PC-9 (cell line): ENCODE data around the gene TWNK. TPM values are rescaled to one million over a fixed set of nuclear protein-coding genes. Genes with fewer than 3 reads are reported as not detected.
"Not testable (repeated sequence)": the region's sequence is repeated elsewhere in the genome, so short reads cannot be mapped to it uniquely, and the experiment has no call there.

Source experiments
- BruUV-seq: library from RNA; stranded (reverse); fragments of 400-500 nt; replicated peaks from 2 replicates; lab custom pipeline; 2021; lab: Mats Ljungman, UMichigan
- CTCF ChIA-PET: fragments of 300-600 bp; sonication (Branson Sonifier 250); formaldehyde crosslinking; loops from one replicate; lab custom pipeline; 2022; ENCODE audit warnings: antibody characterized with exemption; lab: Charles Lee
- POLR2A ChIA-PET: fragments of 300-600 bp; sonication (Branson Sonifier 250); formaldehyde crosslinking; loops from one replicate; lab custom pipeline; 2022; ENCODE audit warnings: antibody characterized with exemption; ENCODE audit not compliant: unreplicated experiment; lab: Charles Lee
- DNase-seq, 2 experiments: peaks; one replicate each; pipeline versions ENCODE4 v3.0.0 to v3.0.0-alpha.2; 2015 to 2022; ENCODE audit warnings: mixed read lengths in 1 of 2
- H2AFZ ChIP-seq: fragments of 200-600 bp; sonication (generic); 2 replicates; pipeline ENCODE4 v1.8.1; 2017; ENCODE audit warnings: antibody characterized with exemption
- H3F3A ChIP-seq: fragments of 200-600 bp; sonication (generic); 2 replicates; pipeline ENCODE4 v1.8.1; 2017; ENCODE audit warnings: antibody characterized with exemption, mild to moderate bottlenecking, low read depth; ENCODE audit not compliant: insufficient read depth
- H3K27ac ChIP-seq: fragments of 200-600 bp; sonication (generic); 2 replicates; pipeline ENCODE4 v1.6.1; 2016; ENCODE audit warnings: mixed run types
- H3K27me3 ChIP-seq: fragments of 200-600 bp; sonication (generic); 2 replicates; pipeline ENCODE4 v1.6.1; 2016; ENCODE audit warnings: low read depth, mixed run types; ENCODE audit not compliant: insufficient read depth
- H3K36me3 ChIP-seq: fragments of 200-600 bp; sonication (generic); 2 replicates; pipeline ENCODE4 v1.6.1; 2016; ENCODE audit warnings: low read depth, mixed run types
- H3K4me1 ChIP-seq: fragments of 200-600 bp; sonication (generic); replicated peaks from 2 replicates; pipeline ENCODE4 v1.6.1; 2016; ENCODE audit warnings: mixed run types; ENCODE audit not compliant: insufficient read depth
- H3K4me2 ChIP-seq: fragments of 200-600 bp; sonication (generic); 2 replicates; pipeline ENCODE4 v1.6.1; 2017; ENCODE audit warnings: mixed run types
- H3K4me3 ChIP-seq: fragments of 200-600 bp; sonication (generic); 2 replicates; pipeline ENCODE4 v1.6.1; 2016; ENCODE audit warnings: mixed run types
- H3K79me2 ChIP-seq: fragments of 200-600 bp; sonication (generic); 2 replicates; pipeline ENCODE4 v1.6.1; 2017; ENCODE audit warnings: low read depth, mixed run types
- H3K9me2 ChIP-seq: fragments of 200-600 bp; sonication (generic); 2 replicates; pipeline ENCODE4 v1.8.1; 2017; ENCODE audit warnings: mild to moderate bottlenecking; ENCODE audit not compliant: insufficient read depth
- H3K9me3 ChIP-seq: fragments of 200-600 bp; sonication (generic); 2 replicates; pipeline ENCODE4 v1.8.1; 2016; ENCODE audit warnings: low read depth; ENCODE audit not compliant: insufficient read depth
- H4K20me1 ChIP-seq: fragments of 200-600 bp; sonication (generic); 2 replicates; pipeline ENCODE4 v1.8.1; 2017; ENCODE audit not compliant: insufficient read depth
- CTCF ChIP-seq: fragments of 200-600 bp; sonication (generic); conservative IDR thresholded peaks from 2 replicates; pipeline ENCODE4 v1.6.1; 2017; ENCODE audit warnings: mixed run types, antibody characterized with exemption, mild to moderate bottlenecking, moderate library complexity
- EZH2 ChIP-seq: fragments of 200-600 bp; sonication (generic); IDR thresholded peaks from 2 replicates; pipeline ENCODE4 v1.8.0; 2017; ENCODE audit warnings: antibody characterized with exemption, low read depth
- intact Hi-C: fragments of 100-400 bp; cut with micrococcal nuclease; formaldehyde crosslinking; loops from one replicate; pipeline ENCODE4 v1.10.0; 2022; ENCODE audit not compliant: unreplicated experiment
- total RNA-seq: library from RNA; stranded (reverse); gene quantifications from 2 replicates; pipeline ENCODE4 v1.2.3, GENCODE V29; 2021

TWNK gene
- total RNA-seq, 1 experiment from 2014 or later = 7.9 TPM

GRCh38 chr10:101031796-101032636 lies 44.7 kb downstream of the TWNK start:
- H3K36me3 ChIP-seq = no peaks in the 10 kb centered on the region
- H3K27me3 ChIP-seq = no peaks in the 10 kb centered on the region
- H3F3A ChIP-seq = peaks cover 16% of the 10 kb centered on the region; the same call in 1 of the 2 replicates
- H2AFZ ChIP-seq = peak overlapping the region; percentile 84
- H4K20me1 ChIP-seq = no peaks in the 10 kb centered on the region
- H3K9me3 ChIP-seq = no peaks in the 10 kb centered on the region
- peak; percentile 35 to 46 for DNase-seq
- no peaks in the 10 kb centered on the region for H3K79me2 ChIP-seq
- H3K4me2 ChIP-seq = peak overlapping the region; percentile 98
- H3K4me3 ChIP-seq = peak overlapping the region; percentile 82
- TF ChIP-seq EZH2 (no peak), CTCF (no peak)
- BruUV-seq = TSS peak; percentile 55
- H3K9me2 ChIP-seq = no peaks in the 10 kb centered on the region
- intact Hi-C loops = loop anchor here (5.0 kb wide), 1 partner anchor 35 kb away; no protein-coding TSS in a partner anchor
- H3K27ac ChIP-seq = peak overlapping the region; percentile 52
- peaks cover 15% of the 10 kb centered on the region for H3K4me1 ChIP-seq
- POLR2A ChIA-PET = interaction anchor here (0.6 to 0.7 kb wide), 2 partner anchors 9 to 11 kb away, joined by 4 to 5 read pairs; no protein-coding TSS in a partner anchor
- CTCF ChIA-PET = interaction anchor here (0.6 to 0.9 kb wide), 2 partner anchors 14 to 18 kb away, joined by 4 to 5 read pairs; no protein-coding TSS in a partner anchor

DNA sequence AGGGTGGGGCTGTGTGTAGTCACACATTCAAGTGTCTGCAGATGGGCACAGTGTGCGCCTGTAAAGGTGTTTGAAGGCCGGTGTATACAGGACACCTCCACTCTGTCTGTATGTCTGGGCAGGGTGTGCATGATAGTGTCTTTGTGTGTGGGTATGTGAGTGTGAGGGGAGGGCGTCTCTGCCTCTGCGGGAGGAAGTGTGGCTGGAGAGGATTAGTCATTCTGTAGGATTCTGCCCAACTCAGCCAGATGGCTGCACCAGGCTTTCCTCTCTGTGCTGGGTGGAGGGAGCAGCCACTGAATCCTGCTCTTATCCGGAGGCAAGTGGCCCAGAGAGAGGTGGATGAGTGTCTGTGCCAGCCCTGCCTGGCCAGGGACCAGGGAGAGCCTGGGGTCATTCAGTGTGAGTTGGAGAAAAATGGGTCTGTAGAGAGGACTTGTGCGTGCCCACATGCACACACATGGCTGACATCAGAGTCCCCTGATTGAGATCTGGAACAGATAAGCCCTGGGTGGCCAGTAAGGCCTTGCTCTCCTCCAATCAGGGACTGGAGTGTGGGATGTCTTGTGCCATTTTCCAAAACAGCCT lies 45.4 kb downstream of the TWNK start:
- intact Hi-C loops = loop anchor here (5.0 kb wide), 1 partner anchor 35 kb away; no protein-coding TSS in a partner anchor
- ChIA-PET POLR2A (no interaction called here), CTCF (no interaction called here)
- TF ChIP-seq EZH2 (no peak), CTCF (no peak)
- H3K27ac ChIP-seq = peak overlapping the region; percentile 52
- BruUV-seq = no TSS peak
- DNase-seq = peak; percentile 61 to 63
- H2AFZ ChIP-seq = peak overlapping the region; percentile 84
- peaks cover 15% of the 10 kb centered on the region for H3K4me1 ChIP-seq
- H3K4me3 ChIP-seq = peak overlapping the region; percentile 82
- no peaks in the 10 kb centered on the region for H3K9me2 ChIP-seq
- no peaks in the 10 kb centered on the region for H3K36me3 ChIP-seq
- no peaks in the 10 kb centered on the region for H3K79me2 ChIP-seq
- no peaks in the 10 kb centered on the region for H3K27me3 ChIP-seq
- peak overlapping the region; percentile 98 for H3K4me2 ChIP-seq
- H3K9me3 ChIP-seq = no peaks in the 10 kb centered on the region
- peaks cover 16% of the 10 kb centered on the region; the same call in 1 of the 2 replicates for H3F3A ChIP-seq
- H4K20me1 ChIP-seq = no peaks in the 10 kb centered on the region

DNA sequence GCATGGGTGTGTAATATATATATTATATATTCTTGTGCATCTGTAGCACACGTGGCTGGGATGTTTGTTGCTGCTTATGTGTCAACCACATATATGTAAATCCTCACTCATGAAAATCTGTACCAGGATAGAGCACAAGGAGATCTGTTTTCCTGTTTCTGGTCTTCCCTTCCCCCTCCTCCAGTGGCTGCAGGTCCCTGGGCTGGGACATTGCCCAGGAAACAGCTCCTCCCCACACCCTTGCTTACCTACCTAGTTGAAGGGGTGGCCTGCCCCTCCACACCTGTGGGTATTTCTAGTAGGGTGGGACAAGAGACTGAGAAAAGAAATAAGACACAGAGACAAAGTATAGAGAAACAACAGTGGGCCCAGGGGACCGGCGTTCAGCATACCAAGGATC lies 45.9 kb downstream of the TWNK start:
- ChIA-PET POLR2A (no interaction called here), CTCF (no interaction called here)
- peaks cover 16% of the 10 kb centered on the region; the same call in 1 of the 2 replicates for H3F3A ChIP-seq
- peak overlapping the region; percentile 98 for H3K4me2 ChIP-seq
- H2AFZ ChIP-seq = no peak overlapping the region
- no peaks in the 10 kb centered on the region for H3K27me3 ChIP-seq
- intact Hi-C loops = loop anchor here (5.0 kb wide), 1 partner anchor 34 kb away; no protein-coding TSS in a partner anchor
- H3K9me2 ChIP-seq = no peaks in the 10 kb centered on the region
- BruUV-seq = TSS peak; percentile 31
- H3K36me3 ChIP-seq = no peaks in the 10 kb centered on the region
- peak overlapping the region; percentile 82; the same call in 1 of the 2 replicates for H3K4me3 ChIP-seq
- H3K27ac ChIP-seq = peak overlapping the region; percentile 52
- DNase-seq = no peak
- H3K9me3 ChIP-seq = no peaks in the 10 kb centered on the region
- TF ChIP-seq CTCF (no peak), EZH2 (no peak)
- peaks cover 15% of the 10 kb centered on the region for H3K4me1 ChIP-seq
- no peaks in the 10 kb centered on the region for H3K79me2 ChIP-seq
- H4K20me1 ChIP-seq = no peaks in the 10 kb centered on the region

DNA sequence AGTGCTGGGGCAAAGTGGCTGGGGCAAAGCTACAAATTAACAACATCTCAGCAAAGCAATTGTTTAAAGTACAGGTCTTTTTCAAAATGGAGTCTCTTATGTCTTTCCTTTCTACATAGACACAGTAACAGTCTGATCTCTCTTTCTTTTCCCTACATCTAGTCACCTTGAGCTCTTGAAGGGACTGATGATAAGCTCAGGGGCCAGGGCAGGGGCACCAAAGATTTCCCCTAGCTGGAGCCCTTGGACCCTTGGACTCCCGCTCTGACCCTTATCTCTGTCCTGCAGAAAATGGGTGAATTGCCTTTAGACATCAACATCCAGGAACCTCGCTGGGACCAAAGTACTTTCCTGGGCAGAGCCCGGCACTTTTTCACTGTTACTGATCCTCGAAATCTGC lies 47.1 kb downstream of the TWNK start:
- intact Hi-C loops = loop anchor here (5.0 kb wide), 1 partner anchor 33 kb away; no protein-coding TSS in a partner anchor
- H3K36me3 ChIP-seq, H3K9me3 ChIP-seq, H3K27ac ChIP-seq, H3K27me3 ChIP-seq, DNase-seq, CTCF ChIA-PET, H4K20me1 ChIP-seq, BruUV-seq, H3K4me3 ChIP-seq, H3K9me2 ChIP-seq, POLR2A ChIA-PET, H2AFZ ChIP-seq, H3K79me2 ChIP-seq, H3K4me2 ChIP-seq: not testable (repeated sequence)
- Histone ChIP-seq H3K4me1 (peaks cover 15% of the 10 kb centered on the region), H3F3A (peaks cover 16% of the 10 kb centered on the region; the same call in 1 of the 2 replicates)
